ENCODE measurements around the gene JPH2. TPM values are rescaled to one million over a fixed set of nuclear protein-coding genes. Genes with fewer than 3 reads are reported as not detected.

Gene JPH2
- total RNA-seq, 1 experiment from 2014 or later, result 0.81 TPM

DNA sequence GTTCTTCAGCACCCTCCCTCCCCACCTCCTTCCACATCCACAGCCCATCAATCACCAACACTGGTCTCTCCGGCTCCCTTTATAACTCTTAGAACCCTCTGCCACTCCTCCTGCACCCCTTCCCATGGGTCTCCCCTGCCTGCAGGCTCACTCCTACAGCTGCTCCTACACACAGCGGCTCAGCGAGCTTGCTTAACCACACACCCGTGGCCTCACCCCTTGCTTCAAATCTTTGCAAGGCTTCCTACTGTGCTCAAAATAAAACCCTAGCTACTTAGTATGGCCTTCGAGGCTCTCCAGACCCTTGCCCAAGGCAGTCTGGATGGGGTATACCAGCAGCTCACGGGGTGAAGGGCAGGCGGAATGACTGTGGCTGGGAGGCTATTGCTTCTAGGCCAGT is 63.7 kb downstream of the JPH2 start (continued):
- TF ChIP-seq ESRRA (CRISPR knock-in tag; IDR thresholded peaks at IDR 0.05; ENCODE audit: borderline replicate concordance), result no peak
- TF ChIP-seq NR1H2 (CRISPR knock-in tag; IDR thresholded peaks at IDR 0.05), result no peak

DNA sequence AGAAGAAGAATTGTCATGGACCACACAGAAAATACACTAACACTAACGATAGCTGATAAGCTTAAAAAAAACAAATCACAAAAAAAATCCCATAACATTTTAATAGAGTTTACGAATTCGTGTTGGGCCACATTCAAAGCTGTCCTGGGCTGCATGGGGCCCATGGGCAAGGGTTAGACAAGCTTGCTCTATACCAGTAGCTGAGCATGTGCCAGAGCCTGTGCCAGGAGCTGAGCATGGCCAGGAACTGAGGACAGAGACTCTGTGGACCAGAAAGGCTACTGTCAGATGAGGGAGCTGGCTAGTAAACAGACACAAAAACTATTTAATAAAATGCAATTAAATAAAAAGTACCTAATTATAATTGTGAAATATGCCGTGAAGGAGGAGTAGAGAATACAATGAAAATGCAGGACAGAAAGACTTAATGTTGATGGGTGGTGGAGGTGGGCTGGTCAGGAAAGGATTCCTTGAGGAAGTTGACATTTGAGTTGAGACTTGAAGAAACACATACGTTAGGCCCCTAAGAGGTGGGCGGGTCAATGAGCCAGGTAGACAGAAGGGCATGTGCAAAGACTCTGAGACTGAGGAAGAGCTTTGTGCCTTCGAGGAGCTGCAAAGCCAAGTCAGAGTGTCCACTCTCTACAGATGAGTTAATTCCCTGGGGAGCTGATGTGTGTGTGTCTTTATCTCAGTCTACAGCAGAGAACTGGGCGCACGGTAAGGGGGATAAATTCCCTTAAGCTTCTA is 66.1 kb downstream of the JPH2 start:
- no peaks in the 10 kb centered on the region for H3K9me3 Mint-ChIP-seq
- ATAC-seq, result no peak
- H3K27me3 Mint-ChIP-seq (ENCODE audit: low read depth), result no peaks in the 10 kb centered on the region; the same call in 1 of the 2 replicates
- TF ChIP-seq, protein P1, sequence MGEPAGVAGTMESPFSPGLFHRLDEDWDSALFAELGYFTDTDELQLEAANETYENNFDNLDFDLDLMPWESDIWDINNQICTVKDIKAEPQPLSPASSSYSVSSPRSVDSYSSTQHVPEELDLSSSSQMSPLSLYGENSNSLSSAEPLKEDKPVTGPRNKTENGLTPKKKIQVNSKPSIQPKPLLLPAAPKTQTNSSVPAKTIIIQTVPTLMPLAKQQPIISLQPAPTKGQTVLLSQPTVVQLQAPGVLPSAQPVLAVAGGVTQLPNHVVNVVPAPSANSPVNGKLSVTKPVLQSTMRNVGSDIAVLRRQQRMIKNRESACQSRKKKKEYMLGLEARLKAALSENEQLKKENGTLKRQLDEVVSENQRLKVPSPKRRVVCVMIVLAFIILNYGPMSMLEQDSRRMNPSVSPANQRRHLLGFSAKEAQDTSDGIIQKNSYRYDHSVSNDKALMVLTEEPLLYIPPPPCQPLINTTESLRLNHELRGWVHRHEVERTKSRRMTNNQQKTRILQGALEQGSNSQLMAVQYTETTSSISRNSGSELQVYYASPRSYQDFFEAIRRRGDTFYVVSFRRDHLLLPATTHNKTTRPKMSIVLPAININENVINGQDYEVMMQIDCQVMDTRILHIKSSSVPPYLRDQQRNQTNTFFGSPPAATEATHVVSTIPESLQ (CRISPR knock-in tag; IDR thresholded peaks at IDR 0.05), result no peak
- no peak for TF ChIP-seq NR1H2 (CRISPR knock-in tag; IDR thresholded peaks at IDR 0.05)
- TF ChIP-seq, protein P2, sequence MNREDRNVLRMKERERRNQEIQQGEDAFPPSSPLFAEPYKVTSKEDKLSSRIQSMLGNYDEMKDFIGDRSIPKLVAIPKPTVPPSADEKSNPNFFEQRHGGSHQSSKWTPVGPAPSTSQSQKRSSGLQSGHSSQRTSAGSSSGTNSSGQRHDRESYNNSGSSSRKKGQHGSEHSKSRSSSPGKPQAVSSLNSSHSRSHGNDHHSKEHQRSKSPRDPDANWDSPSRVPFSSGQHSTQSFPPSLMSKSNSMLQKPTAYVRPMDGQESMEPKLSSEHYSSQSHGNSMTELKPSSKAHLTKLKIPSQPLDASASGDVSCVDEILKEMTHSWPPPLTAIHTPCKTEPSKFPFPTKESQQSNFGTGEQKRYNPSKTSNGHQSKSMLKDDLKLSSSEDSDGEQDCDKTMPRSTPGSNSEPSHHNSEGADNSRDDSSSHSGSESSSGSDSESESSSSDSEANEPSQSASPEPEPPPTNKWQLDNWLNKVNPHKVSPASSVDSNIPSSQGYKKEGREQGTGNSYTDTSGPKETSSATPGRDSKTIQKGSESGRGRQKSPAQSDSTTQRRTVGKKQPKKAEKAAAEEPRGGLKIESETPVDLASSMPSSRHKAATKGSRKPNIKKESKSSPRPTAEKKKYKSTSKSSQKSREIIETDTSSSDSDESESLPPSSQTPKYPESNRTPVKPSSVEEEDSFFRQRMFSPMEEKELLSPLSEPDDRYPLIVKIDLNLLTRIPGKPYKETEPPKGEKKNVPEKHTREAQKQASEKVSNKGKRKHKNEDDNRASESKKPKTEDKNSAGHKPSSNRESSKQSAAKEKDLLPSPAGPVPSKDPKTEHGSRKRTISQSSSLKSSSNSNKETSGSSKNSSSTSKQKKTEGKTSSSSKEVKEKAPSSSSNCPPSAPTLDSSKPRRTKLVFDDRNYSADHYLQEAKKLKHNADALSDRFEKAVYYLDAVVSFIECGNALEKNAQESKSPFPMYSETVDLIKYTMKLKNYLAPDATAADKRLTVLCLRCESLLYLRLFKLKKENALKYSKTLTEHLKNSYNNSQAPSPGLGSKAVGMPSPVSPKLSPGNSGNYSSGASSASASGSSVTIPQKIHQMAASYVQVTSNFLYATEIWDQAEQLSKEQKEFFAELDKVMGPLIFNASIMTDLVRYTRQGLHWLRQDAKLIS (CRISPR knock-in tag; IDR thresholded peaks at IDR 0.05; ENCODE audit: borderline replicate concordance), result no peak
- TF ChIP-seq, protein P3, sequence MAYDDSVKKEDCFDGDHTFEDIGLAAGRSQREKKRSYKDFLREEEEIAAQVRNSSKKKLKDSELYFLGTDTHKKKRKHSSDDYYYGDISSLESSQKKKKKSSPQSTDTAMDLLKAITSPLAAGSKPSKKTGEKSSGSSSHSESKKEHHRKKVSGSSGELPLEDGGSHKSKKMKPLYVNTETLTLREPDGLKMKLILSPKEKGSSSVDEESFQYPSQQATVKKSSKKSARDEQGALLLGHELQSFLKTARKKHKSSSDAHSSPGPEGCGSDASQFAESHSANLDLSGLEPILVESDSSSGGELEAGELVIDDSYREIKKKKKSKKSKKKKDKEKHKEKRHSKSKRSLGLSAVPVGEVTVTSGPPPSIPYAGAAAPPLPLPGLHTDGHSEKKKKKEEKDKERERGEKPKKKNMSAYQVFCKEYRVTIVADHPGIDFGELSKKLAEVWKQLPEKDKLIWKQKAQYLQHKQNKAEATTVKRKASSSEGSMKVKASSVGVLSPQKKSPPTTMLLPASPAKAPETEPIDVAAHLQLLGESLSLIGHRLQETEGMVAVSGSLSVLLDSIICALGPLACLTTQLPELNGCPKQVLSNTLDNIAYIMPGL (CRISPR knock-in tag; IDR thresholded peaks at IDR 0.05), result no peak
- H3K4me1 Mint-ChIP-seq, result 0 out of 2 replicates have a peak, but pooled peaks cover 3% of the 10 kb centered on the region
- H3K4me3 Mint-ChIP-seq, result no peak overlapping the region
- POLR2A ChIA-PET, result no interaction called here
- no peak for DNase-seq (ENCODE audit: low spot score)
- H3K36me3 Mint-ChIP-seq, result no peaks in the 10 kb centered on the region
- CTCF ChIA-PET, result interaction anchor here (0.6 to 6.1 kb wide), 3 partner anchors 69 to 322 kb away, joined by 3 to 368 read pairs (median 4); partner anchors contain the start of gene JPH2
- no peak overlapping the region for H3K27ac Mint-ChIP-seq

DNA sequence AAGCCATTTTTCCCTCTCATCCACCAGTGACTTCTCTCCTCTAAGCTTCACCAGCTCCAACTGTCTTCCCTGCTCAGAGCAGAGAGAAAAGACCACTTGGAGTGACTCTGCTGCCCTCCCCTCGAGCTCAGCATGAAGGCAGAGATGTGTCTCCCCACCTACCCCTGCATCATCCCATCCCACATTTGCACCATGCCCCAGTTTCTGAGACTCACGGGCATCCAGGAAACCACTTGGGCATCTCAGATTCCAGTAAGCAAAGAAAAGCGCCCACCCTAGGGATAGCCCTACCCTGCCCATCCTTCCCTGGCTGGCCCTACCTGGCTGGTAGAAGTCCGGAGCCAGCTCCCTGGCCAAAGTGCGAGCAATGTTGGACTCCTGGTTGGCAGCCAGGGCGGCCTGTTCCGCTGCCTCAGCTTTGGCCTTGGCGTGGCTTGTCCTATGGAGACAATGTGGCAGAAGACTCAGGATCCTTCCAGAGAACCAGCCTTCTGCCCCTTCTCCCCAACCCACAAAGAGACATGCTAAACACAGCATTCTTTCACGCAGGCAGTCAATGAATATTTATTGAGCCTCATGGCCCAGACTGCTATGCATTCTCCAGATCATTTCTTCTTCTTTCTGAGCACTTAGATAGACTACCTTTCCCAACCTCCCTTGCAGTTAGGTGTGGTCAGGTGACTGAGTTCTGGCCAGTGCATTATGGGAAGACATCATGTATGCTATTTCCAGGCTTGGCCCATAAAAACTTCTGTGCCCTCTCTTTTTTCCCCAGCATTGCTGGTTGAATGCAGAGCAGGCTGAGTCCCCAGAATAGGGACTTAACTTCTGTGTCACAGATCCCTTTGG is 68.6 kb downstream of the JPH2 start:
- DNase-seq (ENCODE audit: low spot score), result no peak
- ChIA-PET POLR2A (no interaction called here), CTCF (interaction anchor here (0.5 to 6.1 kb wide), 11 partner anchors 12 to 193 kb away, joined by 3 to 368 read pairs (median 9); partner anchors contain the start of genes FITM2 and JPH2)
- no peaks in the 10 kb centered on the region for H3K36me3 Mint-ChIP-seq
- H3K4me1 Mint-ChIP-seq, result 0 out of 2 replicates have a peak, but pooled peaks cover 5% of the 10 kb centered on the region
- no peak overlapping the region for H3K4me3 Mint-ChIP-seq
- H3K27me3 Mint-ChIP-seq (ENCODE audit: low read depth), result no peaks in the 10 kb centered on the region; the same call in 1 of the 2 replicates
- no peak overlapping the region for H3K27ac Mint-ChIP-seq
- no peak for ATAC-seq
- no peaks in the 10 kb centered on the region for H3K9me3 Mint-ChIP-seq
- TF ChIP-seq, protein P4, sequence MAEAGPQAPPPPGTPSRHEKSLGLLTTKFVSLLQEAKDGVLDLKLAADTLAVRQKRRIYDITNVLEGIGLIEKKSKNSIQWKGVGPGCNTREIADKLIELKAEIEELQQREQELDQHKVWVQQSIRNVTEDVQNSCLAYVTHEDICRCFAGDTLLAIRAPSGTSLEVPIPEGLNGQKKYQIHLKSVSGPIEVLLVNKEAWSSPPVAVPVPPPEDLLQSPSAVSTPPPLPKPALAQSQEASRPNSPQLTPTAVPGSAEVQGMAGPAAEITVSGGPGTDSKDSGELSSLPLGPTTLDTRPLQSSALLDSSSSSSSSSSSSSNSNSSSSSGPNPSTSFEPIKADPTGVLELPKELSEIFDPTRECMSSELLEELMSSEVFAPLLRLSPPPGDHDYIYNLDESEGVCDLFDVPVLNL (CRISPR knock-in tag; IDR thresholded peaks at IDR 0.05; ENCODE audit: borderline replicate concordance, low read depth), result no peak
- TF ChIP-seq ATF1 (CRISPR knock-in tag; IDR thresholded peaks at IDR 0.05) (no peak), SOX15 (CRISPR knock-in tag; IDR thresholded peaks at IDR 0.05) (no peak), CREB1 (CRISPR knock-in tag; IDR thresholded peaks at IDR 0.05) (no peak), CREM (CRISPR knock-in tag; IDR thresholded peaks at IDR 0.05) (no peak)
- TF ChIP-seq, protein P5, sequence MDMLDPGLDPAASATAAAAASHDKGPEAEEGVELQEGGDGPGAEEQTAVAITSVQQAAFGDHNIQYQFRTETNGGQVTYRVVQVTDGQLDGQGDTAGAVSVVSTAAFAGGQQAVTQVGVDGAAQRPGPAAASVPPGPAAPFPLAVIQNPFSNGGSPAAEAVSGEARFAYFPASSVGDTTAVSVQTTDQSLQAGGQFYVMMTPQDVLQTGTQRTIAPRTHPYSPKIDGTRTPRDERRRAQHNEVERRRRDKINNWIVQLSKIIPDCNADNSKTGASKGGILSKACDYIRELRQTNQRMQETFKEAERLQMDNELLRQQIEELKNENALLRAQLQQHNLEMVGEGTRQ (CRISPR knock-in tag; IDR thresholded peaks at IDR 0.05), result peak; percentile 85
- TF ChIP-seq, protein P6, sequence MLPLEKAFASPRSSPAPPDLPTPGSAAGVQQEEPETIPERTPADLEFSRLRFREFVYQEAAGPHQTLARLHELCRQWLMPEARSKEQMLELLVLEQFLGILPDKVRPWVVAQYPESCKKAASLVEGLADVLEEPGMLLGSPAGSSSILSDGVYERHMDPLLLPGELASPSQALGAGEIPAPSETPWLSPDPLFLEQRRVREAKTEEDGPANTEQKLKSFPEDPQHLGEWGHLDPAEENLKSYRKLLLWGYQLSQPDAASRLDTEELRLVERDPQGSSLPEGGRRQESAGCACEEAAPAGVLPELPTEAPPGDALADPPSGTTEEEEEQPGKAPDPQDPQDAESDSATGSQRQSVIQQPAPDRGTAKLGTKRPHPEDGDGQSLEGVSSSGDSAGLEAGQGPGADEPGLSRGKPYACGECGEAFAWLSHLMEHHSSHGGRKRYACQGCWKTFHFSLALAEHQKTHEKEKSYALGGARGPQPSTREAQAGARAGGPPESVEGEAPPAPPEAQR (CRISPR knock-in tag; IDR thresholded peaks at IDR 0.05), result no peak
- TF ChIP-seq, protein P7, sequence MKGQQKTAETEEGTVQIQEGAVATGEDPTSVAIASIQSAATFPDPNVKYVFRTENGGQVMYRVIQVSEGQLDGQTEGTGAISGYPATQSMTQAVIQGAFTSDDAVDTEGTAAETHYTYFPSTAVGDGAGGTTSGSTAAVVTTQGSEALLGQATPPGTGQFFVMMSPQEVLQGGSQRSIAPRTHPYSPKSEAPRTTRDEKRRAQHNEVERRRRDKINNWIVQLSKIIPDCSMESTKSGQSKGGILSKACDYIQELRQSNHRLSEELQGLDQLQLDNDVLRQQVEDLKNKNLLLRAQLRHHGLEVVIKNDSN (CRISPR knock-in tag; IDR thresholded peaks at IDR 0.05), result peak; percentile 83
- TF ChIP-seq, protein P8, sequence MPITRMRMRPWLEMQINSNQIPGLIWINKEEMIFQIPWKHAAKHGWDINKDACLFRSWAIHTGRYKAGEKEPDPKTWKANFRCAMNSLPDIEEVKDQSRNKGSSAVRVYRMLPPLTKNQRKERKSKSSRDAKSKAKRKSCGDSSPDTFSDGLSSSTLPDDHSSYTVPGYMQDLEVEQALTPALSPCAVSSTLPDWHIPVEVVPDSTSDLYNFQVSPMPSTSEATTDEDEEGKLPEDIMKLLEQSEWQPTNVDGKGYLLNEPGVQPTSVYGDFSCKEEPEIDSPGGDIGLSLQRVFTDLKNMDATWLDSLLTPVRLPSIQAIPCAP (CRISPR knock-in tag; IDR thresholded peaks at IDR 0.05), result no peak

All from WTC11 (cell line).